EH (cell line): Measurements from ENCODE around the gene NEU1.

Source experiments
- DNase-seq: peaks from one replicate; pipeline ENCODE4 v3.0.0-alpha.2; 2015; ENCODE audit warnings: low read depth

The NEU1 gene

GRCh38 chr6:31896493-31896855 lies 33.9 kb upstream of the NEU1 start:
- DNase-seq: no peak

DNA sequence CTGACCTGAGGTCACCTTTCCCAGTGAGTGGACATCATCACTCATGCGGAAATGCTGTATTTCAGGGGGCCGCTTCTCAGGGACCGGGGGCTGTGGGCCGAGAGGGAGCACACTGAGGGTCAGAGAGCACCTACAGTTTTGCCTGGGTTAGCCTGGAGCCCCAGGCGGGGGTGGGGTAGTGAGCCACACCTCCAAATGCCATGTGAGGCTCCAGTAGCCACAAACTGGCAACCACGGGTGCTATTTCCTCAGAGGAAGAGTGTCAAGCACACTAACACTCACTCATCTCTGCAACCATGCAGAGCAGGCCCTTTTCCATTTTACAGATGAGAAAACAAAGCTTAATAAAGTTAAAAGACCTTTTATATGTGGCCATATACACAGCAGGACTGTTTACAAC lies 30.2 kb upstream of the NEU1 start:
- no peak for DNase-seq

DNA sequence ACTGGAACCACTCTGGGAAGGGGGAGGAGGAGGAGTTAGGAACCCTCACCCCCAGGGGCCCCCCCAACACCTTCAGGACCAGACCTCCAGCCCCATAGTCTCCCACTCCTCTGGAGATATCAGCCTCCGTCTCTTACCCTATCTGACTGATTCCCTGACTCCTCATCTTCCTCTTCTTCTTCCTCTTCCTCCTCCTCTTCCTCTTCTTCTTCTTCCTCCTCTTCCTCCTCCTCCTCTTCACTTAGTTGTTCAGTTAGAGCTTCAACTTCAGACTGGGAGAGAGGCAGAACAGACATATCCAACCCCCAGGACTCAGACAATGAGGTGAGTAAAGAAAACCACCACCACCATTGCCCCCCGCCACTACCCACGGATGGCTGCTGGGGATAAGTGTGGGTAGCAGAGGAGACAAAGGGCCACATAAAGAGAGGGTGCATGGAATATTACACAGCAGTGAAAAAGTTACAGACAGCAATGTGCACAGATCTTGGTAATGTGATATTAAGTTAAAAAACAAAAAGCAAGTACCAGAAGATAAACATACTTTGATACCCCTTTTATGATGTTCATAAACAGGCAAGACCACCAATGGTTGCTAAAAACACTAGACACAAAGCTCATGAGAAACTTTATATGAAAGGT lies 26.8 kb upstream of the NEU1 start:
- DNase-seq: no peak

GRCh38 chr6:31888276-31889258 lies 25.9 kb upstream of the NEU1 start:
- no peak for DNase-seq

- DNase-seq: no peak
These were observed 24.8 kb upstream of the NEU1 start for GRCh38 chr6:31887173-31888007.

DNA sequence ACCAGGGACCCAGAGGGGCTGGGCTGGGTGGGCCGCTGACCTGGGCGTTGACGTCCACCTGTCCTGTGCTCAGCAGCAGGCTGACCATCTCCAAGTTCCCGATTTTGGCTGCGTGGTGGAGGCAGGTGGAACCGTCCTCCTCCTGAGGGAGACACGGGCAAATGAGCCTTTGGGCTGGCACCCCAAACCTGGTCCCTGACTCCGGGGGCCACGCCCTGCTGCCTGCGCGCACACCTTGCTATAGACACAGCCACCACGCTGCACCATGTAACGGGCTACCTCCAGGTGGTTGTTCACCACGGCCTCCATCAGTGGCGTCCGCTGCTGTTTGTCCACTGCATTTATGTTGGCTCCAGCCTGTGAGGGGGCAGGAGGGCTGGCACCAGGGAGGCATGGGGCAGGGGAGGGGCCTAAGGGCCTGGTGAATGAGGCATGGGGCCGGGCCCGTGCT lies 23.9 kb upstream of the NEU1 start:
- no peak for DNase-seq

- no peak for DNase-seq
These were observed 22.0 kb upstream of the NEU1 start for GRCh38 chr6:31884528-31885035.

DNA sequence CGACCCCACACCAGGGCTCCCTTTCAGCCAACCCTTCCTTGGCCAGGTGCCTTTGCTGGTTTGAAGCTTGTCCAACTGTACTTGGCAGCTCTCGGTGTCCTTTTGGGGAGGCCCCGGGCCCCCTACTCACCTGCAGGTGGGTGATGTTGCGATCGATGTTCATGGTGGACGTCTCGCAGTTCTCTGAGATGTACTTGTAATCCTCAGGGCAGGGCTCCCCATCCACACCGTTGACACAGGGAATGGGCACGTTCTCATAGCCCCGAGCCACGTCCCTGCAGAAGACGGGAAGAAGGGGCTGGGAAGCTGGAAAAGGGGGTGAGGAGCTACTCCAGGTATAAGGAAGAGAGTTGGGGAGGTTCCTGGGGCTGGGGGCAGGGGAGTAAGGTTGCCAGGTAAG lies 21.1 kb upstream of the NEU1 start:
- no peak for DNase-seq

DNA sequence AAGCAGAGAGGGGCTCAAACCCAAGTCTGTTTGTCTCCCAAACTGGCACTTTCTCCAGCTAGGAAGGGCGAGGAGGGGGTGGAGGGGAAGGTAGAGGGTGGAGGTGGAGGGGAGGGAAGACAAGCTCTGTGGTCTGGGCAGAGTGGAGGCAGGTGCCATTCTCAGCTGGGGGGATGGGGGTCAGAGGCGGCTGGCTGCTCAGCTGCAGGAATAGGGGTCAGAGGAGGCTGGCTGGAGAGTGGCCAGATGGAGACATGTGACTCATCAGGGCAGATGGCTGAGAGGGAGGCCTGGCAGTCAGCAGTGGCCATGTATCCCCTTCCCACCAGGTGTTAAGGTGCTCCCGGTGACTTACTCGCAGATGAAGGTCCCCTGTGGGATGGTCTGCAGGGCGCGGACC lies 19.7 kb upstream of the NEU1 start:
- DNase-seq: peak; percentile 48

- DNase-seq: no peak
These were observed 18.7 kb upstream of the NEU1 start for GRCh38 chr6:31881136-31881859.

- DNase-seq: no peak
These were observed 18.0 kb upstream of the NEU1 start for GRCh38 chr6:31880616-31881015.

DNA sequence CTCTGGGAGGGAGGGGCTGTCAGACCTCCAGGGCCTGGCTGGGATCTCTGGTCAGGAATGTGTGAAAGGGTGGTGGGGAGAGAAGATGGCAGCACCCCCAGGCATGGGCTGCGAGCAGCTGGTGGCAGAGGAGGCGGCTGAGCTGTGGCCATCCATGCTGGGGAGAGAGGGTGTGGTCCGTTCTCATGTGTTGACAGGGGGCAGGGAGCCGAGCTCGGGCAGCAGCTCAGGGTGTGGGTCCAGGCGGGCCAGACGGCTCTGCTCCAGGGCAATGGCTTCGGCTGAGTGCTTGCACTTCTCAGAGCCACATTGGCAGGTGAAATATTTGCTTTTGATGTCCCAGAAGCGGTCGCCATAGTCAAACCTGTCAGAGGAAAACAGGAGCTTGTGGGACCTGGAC lies 17.3 kb upstream of the NEU1 start:
- no peak for DNase-seq

DNA sequence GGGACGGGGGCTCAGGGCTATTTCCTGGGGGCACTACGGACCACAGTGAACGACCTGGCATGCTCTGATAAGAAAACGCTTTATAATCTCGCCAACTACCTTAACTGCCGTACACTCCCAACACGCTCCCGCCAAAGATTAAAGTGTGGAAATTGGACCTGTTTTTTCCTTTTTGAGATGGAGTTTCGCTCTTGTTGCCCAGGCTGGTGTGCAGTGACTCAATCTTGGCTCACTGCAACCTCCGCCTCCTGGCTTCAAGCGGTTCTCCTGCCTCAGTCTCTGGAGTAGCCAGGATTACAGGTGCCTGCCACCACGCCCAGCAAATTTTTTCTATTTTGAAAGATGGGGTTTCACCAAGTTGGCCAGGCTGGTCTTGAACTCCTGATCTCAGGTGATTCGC lies 16.5 kb upstream of the NEU1 start:
- DNase-seq: no peak

DNA sequence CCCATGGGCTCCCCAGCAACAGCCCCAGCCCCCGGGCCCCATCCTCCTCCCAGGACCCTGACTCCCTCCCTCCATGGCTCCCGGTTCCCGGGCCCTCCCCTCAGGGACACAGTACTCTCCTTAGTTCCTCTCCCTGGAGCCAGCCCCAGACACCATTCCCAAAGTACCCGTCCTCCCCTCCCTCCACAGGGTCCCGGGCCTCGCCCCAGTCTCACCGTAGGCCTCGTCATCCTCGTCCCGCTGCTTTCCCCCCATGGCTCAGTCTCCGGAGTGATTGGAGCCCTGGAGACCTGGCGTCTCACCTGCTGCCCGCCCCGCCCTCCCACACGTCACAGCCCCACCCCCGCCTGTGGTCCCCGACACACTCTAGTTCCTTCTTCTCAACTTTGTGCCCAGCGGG lies 16.1 kb upstream of the NEU1 start, which contains the start of gene SLC44A4:
SLC44A4 (minus strand) TSS at position 272 of the 400 bp plus-strand sequence; CDS start at position 255, 17 bp downstream.
- no peak for DNase-seq

GRCh38 chr6:31878222-31878621 lies 15.6 kb upstream of the NEU1 start:
- DNase-seq: no peak

DNA sequence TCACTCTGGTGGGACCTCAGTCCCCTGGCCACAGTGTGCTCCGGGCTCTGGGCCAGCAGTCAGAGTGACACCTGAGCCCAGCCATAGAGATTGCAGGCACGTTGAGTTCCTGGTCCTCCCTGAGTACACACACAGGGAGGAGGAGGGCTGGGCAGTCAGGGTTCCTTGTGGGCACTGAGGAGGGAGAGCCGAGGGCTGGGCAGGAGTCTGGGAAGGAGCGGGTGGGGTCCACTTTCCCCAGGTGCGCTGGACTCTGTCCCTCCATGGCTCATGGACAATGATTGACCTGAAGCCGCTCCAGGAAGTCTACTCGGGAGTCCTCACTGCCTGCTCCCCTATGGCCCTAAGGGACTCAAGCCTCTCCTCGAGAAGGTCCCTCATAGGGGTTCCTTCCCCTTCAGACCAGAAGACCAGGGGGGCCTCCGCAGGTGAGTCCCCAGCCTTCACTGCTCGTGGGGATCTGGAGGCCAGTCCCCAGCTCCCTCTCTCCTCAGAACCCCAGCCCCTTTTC lies 15.1 kb upstream of the NEU1 start:
- DNase-seq: no peak

- no peak for DNase-seq
These were observed 14.6 kb upstream of the NEU1 start for GRCh38 chr6:31877125-31877650.

- DNase-seq: no peak
These were observed 13.7 kb upstream of the NEU1 start for GRCh38 chr6:31876357-31876756.

DNA sequence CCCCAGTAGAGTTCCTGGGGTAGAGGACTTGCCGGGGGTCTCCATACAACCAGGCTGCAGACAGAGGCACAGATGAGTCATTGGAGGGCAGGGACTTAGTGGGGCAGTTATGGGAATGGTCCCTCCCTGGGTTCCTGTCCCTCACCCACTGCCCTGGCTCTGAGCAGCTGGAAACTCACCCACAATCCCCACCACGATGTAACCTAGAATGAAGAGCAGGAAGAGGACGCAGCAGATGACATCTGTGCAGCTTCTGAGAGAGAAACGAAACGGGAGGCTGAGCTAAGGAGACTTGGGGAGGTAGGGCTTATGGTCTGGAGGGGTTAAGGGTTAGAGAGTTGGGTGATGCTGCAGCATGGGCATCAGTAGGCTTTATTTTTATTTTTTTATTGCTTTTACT lies 13.3 kb upstream of the NEU1 start:
- DNase-seq: no peak

DNA sequence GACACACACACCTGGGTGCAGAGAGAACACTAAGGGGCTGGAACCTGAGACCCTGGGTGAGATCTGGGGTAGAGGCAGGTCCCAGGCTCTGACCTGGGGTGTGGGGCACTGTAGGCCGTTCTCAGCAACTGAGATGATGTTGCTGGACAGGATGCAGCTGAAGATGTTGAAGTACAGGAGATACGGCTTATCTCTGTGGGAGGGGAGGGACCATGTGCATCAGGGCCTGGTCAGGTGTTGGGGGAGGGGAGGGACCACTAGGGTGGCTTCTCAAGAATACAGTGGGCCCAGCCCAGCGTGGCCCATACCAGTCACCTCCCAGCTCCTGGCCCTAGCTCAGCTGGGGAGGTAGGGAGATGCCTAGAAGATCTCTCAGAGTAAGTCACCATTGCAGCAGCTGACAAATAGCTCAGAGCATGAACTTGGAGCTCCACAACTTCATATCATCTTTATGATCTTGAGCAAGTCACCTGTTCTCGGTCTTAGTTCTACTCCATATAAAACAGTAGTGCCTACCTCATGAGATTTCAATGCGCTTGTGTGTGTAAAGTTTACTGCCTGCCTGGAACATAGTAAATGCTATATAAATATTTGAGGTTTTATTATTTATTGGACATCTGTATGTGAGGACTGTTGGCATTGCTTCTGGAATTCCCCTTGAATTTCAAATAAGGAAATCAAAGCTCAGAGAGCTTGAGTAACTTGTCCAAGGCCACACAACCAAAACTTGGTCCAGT lies 12.4 kb upstream of the NEU1 start:
- DNase-seq: peak; percentile 41
